Transverse colon (tissue), 4 donors: ENCODE results near the gene GPM6B. TPM values are rescaled to one million over a fixed set of nuclear protein-coding genes. Genes with fewer than 3 reads are reported as not detected.

Source experiments
- DNase-seq: peaks from one replicate; pipeline ENCODE4 v3.0.0-alpha.2; 2019
- H3K27ac ChIP-seq, 4 donors: fragments of 200-600 bp; sonication (generic); 2 replicates each; pipeline ENCODE4 v1.5.1; 2016 to 2018; ENCODE audit warnings: inconsistent platforms in 4 of 4
- H3K27me3 ChIP-seq: fragments of 200-600 bp; sonication (generic); 2 replicates; pipeline ENCODE4 v1.5.1; 2017; ENCODE audit warnings: inconsistent platforms
- H3K36me3 ChIP-seq, 4 donors: fragments of 200-600 bp; sonication (generic); 2 replicates each; pipeline ENCODE4 v1.5.1; 2017 to 2019; ENCODE audit warnings: inconsistent platforms in 4 of 4
- H3K4me1 ChIP-seq, 4 donors: fragments of 200-600 bp; sonication (generic); 2 replicates each; pipeline ENCODE4 v1.5.1; 2017 to 2020; ENCODE audit warnings: inconsistent platforms in 4 of 4
- H3K4me3 ChIP-seq, 4 donors: fragments of 200-600 bp; sonication (generic); 1 replicate in 1 of 4; 2 replicates in 3 of 4; pipeline versions ENCODE4 v1.5.1 to v1.6.1; 2017 to 2019; ENCODE audit warnings: inconsistent platforms in 4 of 4
- H3K9me3 ChIP-seq, 2 donors: fragments of 200-600 bp; sonication (generic); 2 replicates each; pipeline ENCODE4 v1.5.1; 2017 to 2019; ENCODE audit warnings: inconsistent platforms in 2 of 2
- EP300 ChIP-seq: sonication (generic); formaldehyde crosslinking; IDR thresholded peaks from one replicate; pipeline ENCODE4 v1.6.1; 2017; ENCODE audit warnings: antibody characterized with exemption, low read depth
- POLR2A ChIP-seq: fragments of 450-650 bp; IDR thresholded peaks from one replicate; pipeline ENCODE4 v1.6.1; 2016; ENCODE audit warnings: antibody characterized with exemption, mild to moderate bottlenecking, moderate library complexity
- POLR2AphosphoS5 ChIP-seq, 3 donors: sonication (generic); formaldehyde crosslinking; IDR thresholded peaks; one replicate each; pipeline ENCODE4 v1.6.1; 2016; ENCODE audit warnings: antibody characterized with exemption in 3 of 3
- WGBS, 2 donors: methylation state at CpG; one replicate each; pipeline ENCODE4 v1.1.5; 2018; ENCODE audit warnings: low coverage in 1 of 2; 5-methylcytosine and 5-hydroxymethylcytosine counted together
- in situ Hi-C, 4 donors: fragments of 200-750 bp; cut with MboI; loops; one replicate each; pipeline versions ENCODE4 v1.15.0 to v1.15.1; 2017; ENCODE audit warnings: low sequenced_read_pairs in 3 of 4, low pct_ligation_motif_present in 1 of 4, low pct_unique_long_range_greater_than_20kb in 1 of 4
- intact Hi-C: fragments of 100-400 bp; cut with DNase I; formaldehyde crosslinking; loops from one replicate; pipeline ENCODE4 v1.15.1; 2023; ENCODE audit warnings: low total_unique reads
- total RNA-seq, 4 donors: library from RNA; depleted of rRNA; stranded (reverse); fragments of >200 nt; gene quantifications; one replicate each; pipeline ENCODE4 v1.1.0, GENCODE V29; 2016
- TF ChIP-seq, protein P1 (sequence below), 5 experiments: fragments of 200-600 bp in 3 of 5; fragments of 450-650 bp in 2 of 5; sonication (generic) in 3 of 5; IDR thresholded peaks; 1 replicate in 2 of 5; 2 replicates in 3 of 5; pipeline ENCODE4 v1.5.1; 2016 to 2017; ENCODE audit warnings: antibody characterized with exemption in 5 of 5, inconsistent platforms in 3 of 5, mild to moderate bottlenecking in 2 of 5, moderate library complexity in 1 of 5

GPM6B gene
- total RNA-seq, 4 donors from 2014 or later: 1.5 to 7.6 (median 5.0) TPM

DNA sequence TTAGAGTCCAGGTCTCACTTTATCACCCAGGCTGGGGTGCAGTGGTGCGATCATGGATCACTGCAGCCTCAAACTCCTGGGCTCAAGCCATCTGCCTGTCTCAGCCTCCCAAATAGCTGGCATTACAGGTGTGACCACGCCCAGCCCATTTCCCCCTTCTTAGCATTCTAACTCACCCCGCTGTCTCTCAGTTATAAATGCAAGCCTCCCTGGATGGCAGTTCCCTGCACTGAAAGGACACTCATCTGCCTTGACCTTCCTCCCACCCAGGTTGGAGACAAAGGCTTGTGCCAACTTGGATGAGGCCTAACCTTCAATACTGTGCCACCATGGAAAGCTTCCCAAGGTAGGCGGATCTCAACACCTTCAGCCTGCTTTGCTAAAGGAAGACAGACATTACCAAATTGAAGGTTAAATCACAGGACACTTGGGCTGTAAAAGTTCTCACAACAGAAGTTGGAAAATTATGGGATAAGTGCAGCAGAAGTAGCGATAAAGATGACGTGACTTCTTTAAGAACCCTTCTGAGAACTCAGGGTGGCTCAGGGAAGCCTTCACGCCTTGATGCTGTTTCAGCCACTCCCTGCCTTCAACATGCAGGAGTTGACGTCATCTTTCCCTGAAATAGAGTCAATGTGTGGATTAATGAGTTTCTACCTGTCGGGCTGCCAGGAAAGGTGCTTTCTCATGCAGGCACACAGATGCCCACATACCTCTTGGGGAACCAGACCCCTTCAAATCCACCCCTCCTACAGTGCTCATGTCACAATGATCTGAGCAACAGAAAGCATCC is 10.6 kb upstream of the GPM6B start:
- Histone ChIP-seq H3K27ac (no peak overlapping the region), H3K27me3 (no peaks in the 10 kb centered on the region), H3K4me3 (no peak overlapping the region), H3K4me1 (no peaks in the 10 kb centered on the region), H3K9me3 (no peaks in the 10 kb centered on the region), H3K36me3 (no peaks in the 10 kb centered on the region)
- 74% methylated on average over 9 of the region's 9 CpGs; no CpG with 5 or more reads in 1 of the 2 donors for WGBS, 2 donors
- DNase-seq: no peak
- in situ Hi-C loops: no loop called here
- intact Hi-C loops: no loop called here
- no peak for TF ChIP-seq POLR2A
- no peak for TF ChIP-seq EP300
- TF ChIP-seq, protein P1, sequence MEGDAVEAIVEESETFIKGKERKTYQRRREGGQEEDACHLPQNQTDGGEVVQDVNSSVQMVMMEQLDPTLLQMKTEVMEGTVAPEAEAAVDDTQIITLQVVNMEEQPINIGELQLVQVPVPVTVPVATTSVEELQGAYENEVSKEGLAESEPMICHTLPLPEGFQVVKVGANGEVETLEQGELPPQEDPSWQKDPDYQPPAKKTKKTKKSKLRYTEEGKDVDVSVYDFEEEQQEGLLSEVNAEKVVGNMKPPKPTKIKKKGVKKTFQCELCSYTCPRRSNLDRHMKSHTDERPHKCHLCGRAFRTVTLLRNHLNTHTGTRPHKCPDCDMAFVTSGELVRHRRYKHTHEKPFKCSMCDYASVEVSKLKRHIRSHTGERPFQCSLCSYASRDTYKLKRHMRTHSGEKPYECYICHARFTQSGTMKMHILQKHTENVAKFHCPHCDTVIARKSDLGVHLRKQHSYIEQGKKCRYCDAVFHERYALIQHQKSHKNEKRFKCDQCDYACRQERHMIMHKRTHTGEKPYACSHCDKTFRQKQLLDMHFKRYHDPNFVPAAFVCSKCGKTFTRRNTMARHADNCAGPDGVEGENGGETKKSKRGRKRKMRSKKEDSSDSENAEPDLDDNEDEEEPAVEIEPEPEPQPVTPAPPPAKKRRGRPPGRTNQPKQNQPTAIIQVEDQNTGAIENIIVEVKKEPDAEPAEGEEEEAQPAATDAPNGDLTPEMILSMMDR (IDR thresholded peaks at IDR 0.05): no peak
- no peak for TF ChIP-seq POLR2AphosphoS5 (IDR thresholded peaks at IDR 0.05)

- 82% methylated on average over 5 of the region's 5 CpGs; no CpG with 5 or more reads in 1 of the 2 donors for WGBS, 2 donors
- Histone ChIP-seq H3K27ac (no peak overlapping the region), H3K4me1 (no peaks in the 10 kb centered on the region), H3K9me3 (no peaks in the 10 kb centered on the region), H3K27me3 (no peaks in the 10 kb centered on the region), H3K36me3 (no peaks in the 10 kb centered on the region), H3K4me3 (no peak overlapping the region)
- no peak for TF ChIP-seq EP300
- TF ChIP-seq POLR2A: no peak
- TF ChIP-seq POLR2AphosphoS5 (IDR thresholded peaks at IDR 0.05): no peak
- TF ChIP-seq, protein P1 (IDR thresholded peaks at IDR 0.05): no peak
- in situ Hi-C loops (no loop called here), intact Hi-C loops (no loop called here)
- DNase-seq: no peak
These were observed 9.9 kb upstream of the GPM6B start for GRCh38 chrX:13826770-13827169.

GRCh38 chrX:13825178-13825762 is 8.4 kb upstream of the GPM6B start:
- no peaks in the 10 kb centered on the region for H3K27me3 ChIP-seq
- WGBS, 2 donors: 69% methylated on average over 6 of the region's 6 CpGs; no CpG with 5 or more reads in 1 of the 2 donors
- no peak for DNase-seq
- intact Hi-C loops (no loop called here), in situ Hi-C loops (no loop called here)
- H3K27ac ChIP-seq: no peak overlapping the region
- TF ChIP-seq POLR2A (no peak), EP300 (no peak), POLR2AphosphoS5 (IDR thresholded peaks at IDR 0.05) (no peak)
- TF ChIP-seq, protein P1 (IDR thresholded peaks at IDR 0.05): no peak
- no peaks in the 10 kb centered on the region for H3K9me3 ChIP-seq
- no peak overlapping the region for H3K4me3 ChIP-seq
- no peaks in the 10 kb centered on the region for H3K36me3 ChIP-seq
- H3K4me1 ChIP-seq: no peaks in the 10 kb centered on the region

DNA sequence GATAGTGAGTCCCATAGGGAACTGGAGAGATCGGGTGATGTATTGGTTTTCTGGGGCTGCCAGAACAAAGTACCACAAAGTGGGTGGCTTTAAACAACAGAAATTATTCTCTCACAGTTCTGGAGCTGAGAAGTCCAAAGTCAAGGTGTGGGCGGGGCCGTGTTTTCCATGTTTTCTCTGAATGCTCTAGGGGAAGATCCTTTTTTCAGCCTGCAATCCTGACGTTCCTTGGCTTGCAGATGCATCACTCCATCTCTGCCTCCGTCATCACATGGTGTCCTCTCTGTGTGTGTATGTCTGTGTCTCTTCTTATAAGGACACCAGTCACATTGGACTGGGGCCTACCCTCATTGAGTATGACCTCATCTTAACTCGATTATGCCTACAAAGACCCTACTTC is 7.9 kb upstream of the GPM6B start:
- H3K27me3 ChIP-seq: no peaks in the 10 kb centered on the region
- in situ Hi-C loops: no loop called here

More for the DNA sequence above, 7.9 kb upstream of the GPM6B start:
- Histone ChIP-seq H3K27ac (no peak overlapping the region), H3K9me3 (no peaks in the 10 kb centered on the region), H3K4me3 (no peak overlapping the region), H3K4me1 (no peaks in the 10 kb centered on the region), H3K36me3 (no peaks in the 10 kb centered on the region)
- 75% methylated on average over 6 of the region's 6 CpGs; no CpG with 5 or more reads in 1 of the 2 donors for WGBS, 2 donors
- TF ChIP-seq POLR2AphosphoS5 (IDR thresholded peaks at IDR 0.05) (no peak), EP300 (no peak), POLR2A (no peak)
- TF ChIP-seq, protein P1 (IDR thresholded peaks at IDR 0.05): no peak
- intact Hi-C loops: no loop called here
- no peak for DNase-seq
